Heart left ventricle (tissue), 16 donors: ENCODE results near the gene KCNQ4. TPM values are rescaled to one million over a fixed set of nuclear protein-coding genes. Genes with fewer than 3 reads are reported as not detected.

ENCODE experiments used
- ATAC-seq, 4 donors: fragments of 200-7000 bp; cut with Tn5 transposase; one replicate each; pipeline ENCODE4 v1.9.1; 2020 to 2022; ENCODE audit warnings: moderate library complexity in 4 of 4, mild to moderate bottlenecking in 3 of 4, moderate number of reproducible peaks in 1 of 4
- DNase-seq, 5 donors: peaks; one replicate each; pipeline ENCODE4 v3.0.0-alpha.2; 2020
- H3K27ac ChIP-seq, 12 donors: fragments of 200-600 bp; sonication (generic) in 4 of 12; one replicate each; pipeline versions ENCODE4 v1.5.0 to v1.8.0; 2016 to 2022; ENCODE audit warnings: mild to moderate bottlenecking in 2 of 12
- H3K27me3 ChIP-seq, 9 donors: fragments of 200-600 bp; sonication (generic) in 2 of 9; one replicate each; pipeline versions ENCODE4 v1.5.1 to v1.8.0; 2016 to 2022; ENCODE audit warnings: mild to moderate bottlenecking in 3 of 9
- H3K36me3 ChIP-seq, 9 donors: fragments of 200-600 bp; sonication (generic) in 2 of 9; one replicate each; pipeline versions ENCODE4 v1.5.0 to v1.8.0; 2018 to 2022; ENCODE audit warnings: mild to moderate bottlenecking in 2 of 9
- H3K4me1 ChIP-seq, 12 donors: fragments of 200-600 bp; sonication (generic) in 4 of 12; one replicate each; pipeline versions ENCODE4 v1.5.0 to v1.8.0; 2016 to 2022; ENCODE audit warnings: mild to moderate bottlenecking in 3 of 12
- H3K4me3 ChIP-seq, 12 donors: fragments of 200-600 bp; sonication (generic) in 4 of 12; one replicate each; pipeline versions ENCODE4 v1.5.0 to v1.8.0; 2017 to 2022; ENCODE audit warnings: mild to moderate bottlenecking in 9 of 12, moderate library complexity in 4 of 12
- H3K9me3 ChIP-seq, 12 donors: fragments of 200-600 bp; sonication (generic) in 4 of 12; one replicate each; pipeline versions ENCODE4 v1.5.0 to v1.8.0; 2016 to 2022; ENCODE audit warnings: mild to moderate bottlenecking in 1 of 12
- CTCF ChIP-seq, 12 donors: fragments of 200-600 bp; sonication (generic) in 4 of 12; IDR thresholded peaks; one replicate each; pipeline versions ENCODE4 v1.5.0 to v1.8.0; 2018 to 2022; ENCODE audit warnings: antibody characterized with exemption in 12 of 12, mild to moderate bottlenecking in 5 of 12
- POLR2A ChIP-seq, 2 donors: fragments of 450-650 bp; IDR thresholded peaks; one replicate each; pipeline ENCODE4 v1.6.1; 2017; ENCODE audit warnings: antibody characterized with exemption in 2 of 2, mild to moderate bottlenecking in 2 of 2, moderate library complexity in 2 of 2
- WGBS, 4 donors: extraction: QIAGEN DNeasy Blood & Tissue Kit in 2 of 4; methylation state at CpG; one replicate each; pipeline versions ENCODE4 v1.1.5 to v1.1.7; 2013 to 2018; 5-methylcytosine and 5-hydroxymethylcytosine counted together
- intact Hi-C, 10 donors: fragments of 100-400 bp; cut with DNase I; formaldehyde crosslinking; loops; one replicate each; pipeline versions ENCODE4 v1.11.1 to v1.14.2; 2022
- polyA plus RNA-seq, 2 donors: library from polyadenylated mRNA; stranded (reverse); fragments of 200-250 nt; gene quantifications; one replicate each; pipeline ENCODE4 v1.2.3, GENCODE V29; 2013
- total RNA-seq, 9 donors: library from RNA; depleted of rRNA in 2 of 9; stranded (reverse); fragments of >200 nt in 2 of 9; fragmentation: NEBNext Ultra II Directional in 3 of 9; extraction: Animal tissue kit (Norgen Biotek cat#: 25700) in 3 of 9; gene quantifications; one replicate each; pipeline versions ENCODE4 v1.1.0 to v1.2.4, GENCODE V29; 2016 to 2023
- donor health status: ischemic (EF 13 %, LVEDD 7.1; RV severe dilation, severe dysfunction).
- donor health status: healthy with polysubstance abuse.
- donor health status: DM: no; HTN: yes; CAD: no.
- donor health status: DM: no; HTN: no; CAD: no.
- donor health status: ischemic (EF 25% LVEDD 6.9; RV normal size, moderate dysfunction).
- donor health status: ischemic (EF 25% LVEDD 5.7; RV mildly dilated, moderate dysfunction).
- donor health status: healthy.
- donor health status: DM: yes; HTN: yes; CAD: no.
- donor health status: ischemic (EF 35%, LVEDD 5.7; RV mildly dilated, moderate dysfunction).
- donor health status: nonischemic (EF 11% LVEDD 7.7; RV severe dilation, severe dysfunction).
- donor health status: DM: yes; HTN: yes; CAD: no.
- donor health status: PGD.
- donor health status: ischemic (EF 29% LVEDD 5.4; RV normal size, mild dysfunction).
- donor health status: nonischemic (EF 23%, LVEDD 6.1; RV moderate dilation, normal function).

KCNQ4 gene
- total and polyA plus RNA-seq, 11 donors: 1.3 to 4.4 (median 1.9) TPM

- peaks cover 0 to 7% (median 0%) of the 10 kb centered on the region in 9 donors for H3K27me3 ChIP-seq
- intact Hi-C loops: loop anchor here in 1 of 10 donors (5.0 kb wide), 1 partner anchor 58 kb away; no protein-coding TSS in a partner anchor
- no peaks in the 10 kb centered on the region for H3K36me3 ChIP-seq
- peak overlapping the region in 1 of 12 donors; percentile 62 for H3K27ac ChIP-seq
- H3K4me1 ChIP-seq: peaks cover 0 to 23% (median 0%) of the 10 kb centered on the region in 12 donors
- DNase-seq (no peak), ATAC-seq (no peak)
- H3K9me3 ChIP-seq: no peaks in the 10 kb centered on the region
- TF ChIP-seq CTCF (IDR thresholded peaks at IDR 0.05) (no peak), POLR2A (IDR thresholded peaks at IDR 0.05) (no peak)
- 87 to 94% (median 93%) methylated on average over 2 of the region's 2 CpGs for WGBS, 4 donors
- no peak overlapping the region for H3K4me3 ChIP-seq
Measured at GRCh38 chr1:40789342-40789598, 5.7 kb downstream of the KCNQ4 start.

GRCh38 chr1:40789661-40790430 is 6.3 kb downstream of the KCNQ4 start:
- no peak overlapping the region for H3K4me3 ChIP-seq

GRCh38 chr1:40792036-40792435 is 8.4 kb downstream of the KCNQ4 start:
- H3K36me3 ChIP-seq: no peaks in the 10 kb centered on the region
- peak overlapping the region in 1 of 12 donors; percentile 62 for H3K27ac ChIP-seq
- WGBS, 4 donors: 61 to 74% (median 68%) methylated on average over 6 to 7 of the region's 7 CpGs
- no peak for DNase-seq
- ATAC-seq: no peak
- peaks cover 0 to 10% (median under 1%) of the 10 kb centered on the region in 12 donors for H3K4me1 ChIP-seq
- TF ChIP-seq POLR2A (IDR thresholded peaks at IDR 0.05) (no peak), CTCF (IDR thresholded peaks at IDR 0.05) (no peak)
- no peaks in the 10 kb centered on the region for H3K27me3 ChIP-seq
- H3K4me3 ChIP-seq: no peak overlapping the region
- intact Hi-C loops: no loop called here
- H3K9me3 ChIP-seq: no peaks in the 10 kb centered on the region

More at GRCh38 chr1:40789661-40790430, 6.3 kb downstream of the KCNQ4 start:
- intact Hi-C loops: loop anchor here in 1 of 10 donors (5.0 kb wide), 1 partner anchor 57 kb away; no protein-coding TSS in a partner anchor
- TF ChIP-seq CTCF (IDR thresholded peaks at IDR 0.05) (no peak), POLR2A (IDR thresholded peaks at IDR 0.05) (no peak)
- WGBS, 4 donors: 85 to 90% (median 87%) methylated on average over 12 to 13 of the region's 13 CpGs
- Histone ChIP-seq H3K27me3 (peaks cover 0 to 1% (median 0%) of the 10 kb centered on the region in 9 donors), H3K27ac (peak overlapping the region in 1 of 12 donors; percentile 62), H3K36me3 (no peaks in the 10 kb centered on the region), H3K4me1 (peaks cover 0 to 17% (median 0%) of the 10 kb centered on the region in 12 donors), H3K9me3 (no peaks in the 10 kb centered on the region)
- no peak for DNase-seq
- ATAC-seq: no peak

- intact Hi-C loops: no loop called here
- Histone ChIP-seq H3K9me3 (no peaks in the 10 kb centered on the region), H3K27ac (peak overlapping the region in 1 of 12 donors; percentile 2), H3K36me3 (no peaks in the 10 kb centered on the region), H3K27me3 (no peaks in the 10 kb centered on the region), H3K4me1 (peaks cover 0 to 18% (median 6%) of the 10 kb centered on the region in 12 donors), H3K4me3 (no peak overlapping the region)
- DNase-seq (peak in 1 of 5 donors; percentile 4), ATAC-seq (no peak)
- no peak for TF ChIP-seq POLR2A (IDR thresholded peaks at IDR 0.05)
- no peak for TF ChIP-seq CTCF (IDR thresholded peaks at IDR 0.05)
- WGBS, 4 donors: 94 to 97% (median 95%) methylated on average over 3 of the region's 3 CpGs
Measured at GRCh38 chr1:40793617-40794016, 10.0 kb downstream of the KCNQ4 start.
